Ishikawa (cell line): ENCODE measurements around the gene PLEKHG7.

Experiments used
- CEBPB ChIP-seq: IDR thresholded peaks from 2 replicates; pipeline ENCODE4 v1.6.1; 2012
- CREB1 ChIP-seq: IDR thresholded peaks from 2 replicates; pipeline ENCODE4 v1.6.1; 2012; ENCODE audit warnings: low read depth
- EGR1 ChIP-seq: IDR thresholded peaks from 2 replicates; pipeline ENCODE4 v1.6.1; 2012
- EP300 ChIP-seq: IDR thresholded peaks from 2 replicates; pipeline ENCODE4 v1.6.1; 2012; ENCODE audit warnings: borderline replicate concordance
- FOXM1 ChIP-seq: IDR thresholded peaks from 2 replicates; pipeline ENCODE4 v1.6.1; 2012; ENCODE audit warnings: low read depth, borderline replicate concordance
- MAX ChIP-seq: IDR thresholded peaks from 2 replicates; pipeline ENCODE4 v1.6.1; 2012
- NFIC ChIP-seq: IDR thresholded peaks from 2 replicates; pipeline ENCODE4 v1.6.1; 2012
- RAD21 ChIP-seq: IDR thresholded peaks from 2 replicates; pipeline ENCODE4 v1.6.1; 2012; ENCODE audit warnings: low read depth
- REST ChIP-seq: IDR thresholded peaks from 2 replicates; pipeline ENCODE4 v1.6.1; 2012; ENCODE audit warnings: low read depth, mild to moderate bottlenecking
- TAF1 ChIP-seq: IDR thresholded peaks from 2 replicates; pipeline ENCODE4 v1.6.1; 2012; ENCODE audit warnings: low read depth, mild to moderate bottlenecking
- TCF12 ChIP-seq: IDR thresholded peaks from 2 replicates; pipeline ENCODE4 v1.6.1; 2012; ENCODE audit warnings: low read depth
- TEAD4 ChIP-seq: IDR thresholded peaks from 2 replicates; pipeline ENCODE4 v1.6.1; 2012
- USF1 ChIP-seq: IDR thresholded peaks from 2 replicates; pipeline ENCODE4 v1.6.1; 2012
- YY1 ChIP-seq: IDR thresholded peaks from 2 replicates; pipeline ENCODE4 v1.6.1; 2012; ENCODE audit warnings: low read depth
- ZBTB7A ChIP-seq: IDR thresholded peaks from 2 replicates; pipeline ENCODE4 v1.6.1; 2012; ENCODE audit warnings: low read depth

PLEKHG7 gene

GRCh38 chr12:92733661-92734060 is 30.9 kb downstream of the PLEKHG7 start:
- TF ChIP-seq EP300 = no peak
- TF ChIP-seq REST = no peak
- TF ChIP-seq TEAD4 = no peak
- no peak for TF ChIP-seq USF1
- TF ChIP-seq TAF1 = no peak
- TF ChIP-seq CEBPB = no peak
- no peak for TF ChIP-seq FOXM1
- TF ChIP-seq YY1 = no peak
- TF ChIP-seq EGR1 = no peak
- TF ChIP-seq MAX = no peak
- no peak for TF ChIP-seq CREB1
- TF ChIP-seq ZBTB7A = no peak
- no peak for TF ChIP-seq RAD21
- no peak for TF ChIP-seq TCF12
- TF ChIP-seq NFIC = no peak

GRCh38 chr12:92735131-92735721 is 32.4 kb downstream of the PLEKHG7 start:
- TF ChIP-seq MAX (no peak), REST (no peak), EGR1 (no peak), TCF12 (peak; percentile 60), NFIC (peak; percentile 64), EP300 (peak; percentile 58), CEBPB (peak; percentile 98), TEAD4 (peak; percentile 50; the same call in 1 of the 2 replicates), RAD21 (no peak), TAF1 (no peak), FOXM1 (peak; percentile 58; the same call in 1 of the 2 replicates)

- no peak for TF ChIP-seq EGR1
- TF ChIP-seq TEAD4 = no peak
- no peak for TF ChIP-seq REST
- TF ChIP-seq ZBTB7A = no peak
- no peak for TF ChIP-seq CREB1
- TF ChIP-seq TCF12 = no peak
- TF ChIP-seq RAD21 = no peak
- TF ChIP-seq FOXM1 = no peak
- no peak for TF ChIP-seq CEBPB
- no peak for TF ChIP-seq YY1
- TF ChIP-seq MAX = no peak
- TF ChIP-seq TAF1 = no peak
- TF ChIP-seq USF1 = no peak
- no peak for TF ChIP-seq EP300
- no peak for TF ChIP-seq NFIC
Measured at GRCh38 chr12:92736605-92737004, 33.8 kb downstream of the PLEKHG7 start.
